Measurements from ENCODE around the gene CLRN3.

CLRN3 gene

GRCh38 chr10:127894146-127894545 is 1.4 kb upstream of the CLRN3 start:
- no peak for DNase-seq

DNA sequence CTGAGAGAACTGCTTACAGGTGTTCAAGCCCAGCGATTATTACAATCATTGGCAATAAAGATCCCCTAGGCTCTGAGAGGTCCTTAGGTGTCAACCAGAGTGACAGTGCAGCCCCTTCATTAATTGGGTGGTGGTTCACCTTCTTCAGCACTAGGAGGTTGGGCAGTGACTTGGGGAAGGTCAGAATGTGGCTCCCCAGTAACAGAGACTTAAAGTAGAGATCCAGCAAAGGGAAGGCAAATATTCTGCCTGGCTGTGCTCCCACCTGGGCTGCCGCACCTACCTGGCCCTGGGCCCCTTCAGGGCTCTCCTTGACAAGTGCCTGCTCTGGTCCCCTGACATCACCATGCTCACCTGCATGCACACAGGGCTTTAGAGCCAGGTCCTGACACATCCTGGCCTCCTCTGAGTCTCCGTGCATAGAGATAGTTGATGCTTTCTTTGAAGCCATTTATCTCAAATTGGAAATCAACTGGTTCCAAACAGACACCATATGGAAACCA is 1.9 kb downstream of the CLRN3 start:
- no peak for DNase-seq

DNA sequence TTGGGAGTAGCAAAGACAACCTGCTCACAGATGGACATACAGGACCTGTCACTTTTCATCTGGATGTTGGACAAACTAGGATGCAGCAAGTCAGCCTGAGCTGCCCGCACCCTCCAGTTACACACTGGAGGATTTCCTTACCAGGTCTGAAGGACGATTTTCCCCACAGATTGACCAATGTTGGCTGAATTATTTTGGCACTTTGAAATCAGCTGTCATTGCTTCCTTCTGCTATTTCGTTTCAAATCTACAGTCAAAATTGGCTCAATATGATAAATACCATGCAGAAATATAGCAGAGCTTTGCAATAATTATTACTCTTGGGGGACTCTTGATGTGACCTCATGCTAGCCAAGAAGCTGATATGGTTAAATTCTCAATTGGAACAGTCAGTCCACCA is 2.5 kb downstream of the CLRN3 start:
- no peak for DNase-seq

- no peak for DNase-seq
These were observed 3.0 kb downstream of the CLRN3 start for GRCh38 chr10:127889605-127890195.

GRCh38 chr10:127888521-127889312 is 4.0 kb downstream of the CLRN3 start:
- no peak for DNase-seq

DNA sequence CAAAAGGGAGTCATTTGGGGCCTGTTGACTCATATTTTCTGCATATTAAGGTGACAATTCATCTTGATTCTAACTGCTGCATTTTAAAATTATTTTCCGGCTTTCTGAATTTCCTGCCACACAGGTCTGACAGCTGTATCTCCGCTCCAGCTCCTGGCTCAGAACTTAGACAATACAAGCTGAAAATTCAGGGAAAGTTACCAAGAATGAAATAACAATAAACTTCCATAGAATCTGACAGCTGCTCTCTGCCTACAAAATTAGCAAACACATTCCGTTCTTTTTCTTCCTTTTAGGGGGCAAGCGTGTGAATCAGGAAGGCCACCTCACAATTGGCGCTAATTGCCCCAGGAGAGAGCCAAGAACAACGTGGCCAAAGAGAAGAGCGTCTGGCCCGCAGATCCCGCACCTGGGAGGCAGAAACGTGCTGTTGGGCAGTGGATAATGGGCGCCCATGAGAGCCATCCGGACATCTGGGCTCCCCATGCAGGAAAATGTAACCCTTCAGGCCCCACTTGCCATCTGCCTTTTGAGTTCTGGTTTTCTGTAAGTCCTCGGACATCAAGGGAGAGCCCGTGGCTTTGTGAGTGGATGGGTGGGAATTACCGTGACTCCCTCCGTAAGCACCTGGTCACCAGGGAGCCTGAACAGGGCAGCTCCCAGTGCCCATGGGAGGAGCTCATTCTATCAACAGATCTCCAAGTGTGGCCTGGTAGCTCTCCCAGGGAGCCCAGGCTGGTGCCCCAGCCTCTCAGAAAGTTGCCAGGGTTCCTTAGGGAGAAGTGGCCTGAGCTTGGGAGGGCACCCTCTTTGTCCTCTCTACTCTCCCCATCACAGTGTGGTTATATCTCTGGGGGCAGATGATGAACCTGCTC is 5.0 kb downstream of the CLRN3 start:
- no peak for DNase-seq

DNA sequence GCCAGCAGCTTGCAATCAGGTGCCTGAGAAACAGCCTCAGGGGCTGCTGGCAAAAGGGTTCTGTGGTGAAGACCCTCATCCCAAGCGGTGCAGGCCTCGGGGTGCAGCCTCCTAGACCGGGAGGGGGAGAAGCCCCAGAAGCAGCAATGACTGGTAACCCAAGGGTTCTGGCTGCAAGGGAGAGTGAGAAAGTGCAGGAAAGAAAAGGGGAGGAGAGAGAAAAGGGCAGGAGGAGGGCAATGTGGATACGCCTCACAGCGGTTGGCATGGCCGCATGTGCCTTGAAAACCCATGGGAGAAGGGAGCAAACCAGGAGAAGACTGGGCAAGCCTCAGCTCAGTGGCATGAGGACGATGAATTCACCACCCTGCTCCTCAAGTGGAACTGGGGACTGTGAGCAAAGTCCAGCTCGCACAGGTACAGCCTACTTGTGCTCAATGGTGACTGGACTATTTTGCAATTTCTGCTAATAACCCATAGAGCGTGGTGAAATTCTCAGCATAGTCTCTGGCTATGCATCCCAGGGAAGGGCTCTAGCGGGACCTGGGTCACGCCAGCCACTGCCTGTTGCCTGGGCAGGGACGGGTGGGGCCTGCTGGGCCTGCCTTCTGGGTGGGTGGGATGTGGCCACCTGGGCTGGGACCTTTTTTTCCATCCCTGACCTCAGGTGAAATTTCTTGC is 6.2 kb downstream of the CLRN3 start:
- no peak for DNase-seq

DNA sequence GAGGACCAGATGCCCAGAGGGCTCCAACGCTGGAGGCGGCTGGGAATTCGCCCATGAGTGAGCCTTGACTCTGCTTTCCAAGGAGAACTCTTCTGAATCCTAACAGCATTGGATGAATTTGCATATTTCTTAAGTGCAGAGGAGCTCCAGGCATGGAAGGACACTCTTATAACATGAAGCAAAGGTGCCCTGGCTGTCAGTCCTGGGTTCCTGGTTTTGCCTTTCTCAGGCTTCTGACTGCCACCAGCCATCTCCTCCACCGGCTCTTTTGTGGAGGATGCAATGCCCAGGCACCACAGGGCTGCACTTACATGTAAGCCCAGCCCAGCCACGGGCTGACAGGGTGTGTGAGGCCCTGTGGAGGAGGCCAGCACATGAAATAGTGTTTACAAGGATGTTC is 8.2 kb downstream of the CLRN3 start:
- no peak for DNase-seq

DNA sequence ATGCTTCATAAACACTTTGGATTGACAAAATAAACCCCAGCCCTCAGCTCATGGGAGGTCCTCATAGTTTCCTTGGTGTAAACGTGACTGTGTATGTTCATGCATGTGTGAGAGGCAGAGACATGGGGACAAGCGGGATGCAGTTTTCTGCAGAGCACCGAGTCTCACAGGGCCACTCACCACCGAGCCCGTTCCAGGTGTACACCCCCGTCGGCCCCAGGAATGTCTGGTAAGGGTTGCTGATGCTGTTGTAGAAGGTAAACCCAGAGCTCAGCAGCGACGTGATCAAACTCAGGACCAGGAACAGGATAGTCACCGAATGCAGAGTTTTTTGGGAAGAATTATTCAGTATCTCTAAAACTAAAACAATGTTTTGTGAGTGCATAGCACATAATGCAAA is 9.2 kb downstream of the CLRN3 start:
- DNase-seq, result no peak

DNA sequence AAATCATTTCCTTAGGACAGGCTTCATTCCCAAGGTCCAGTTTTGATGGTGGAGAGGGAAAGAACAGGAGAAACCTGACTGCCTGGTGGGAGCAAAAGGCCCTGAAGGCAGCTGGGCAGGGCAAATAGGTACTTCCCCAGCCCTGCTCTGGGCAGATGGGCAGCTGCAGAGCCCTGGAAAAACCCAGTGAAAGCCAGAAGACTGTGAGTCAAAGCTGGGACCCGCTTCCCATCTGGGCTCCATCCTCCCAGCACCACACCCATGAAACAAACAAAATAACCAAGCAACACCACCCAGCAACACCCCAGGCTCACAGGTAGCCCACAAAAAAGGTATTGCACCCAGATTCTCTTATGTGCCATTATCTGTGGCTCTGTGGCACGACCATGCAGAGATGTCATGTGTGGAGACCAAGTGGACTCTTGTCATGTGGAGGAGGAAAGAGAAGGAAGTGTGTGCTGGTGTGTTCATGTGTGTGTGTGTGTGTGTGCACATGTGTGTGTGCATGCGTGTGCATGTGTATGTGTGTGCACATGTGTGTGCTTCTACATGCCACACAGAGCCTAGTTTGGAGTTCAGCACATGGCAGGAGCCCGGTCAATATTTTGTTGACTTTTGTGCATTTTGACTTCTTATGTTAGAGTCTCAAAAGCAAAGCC is 9.8 kb downstream of the CLRN3 start:
- DNase-seq, result no peak

GRCh38 chr10:127882391-127882790 is 10.3 kb downstream of the CLRN3 start:
- DNase-seq, result no peak

GRCh38 chr10:127881262-127881661 is 11.5 kb downstream of the CLRN3 start:
- DNase-seq, result no peak

GRCh38 chr10:127880557-127880956 is 12.2 kb downstream of the CLRN3 start:
- DNase-seq, result no peak

GRCh38 chr10:127878475-127879055 is 14.2 kb downstream of the CLRN3 start:
- DNase-seq, result no peak

DNA sequence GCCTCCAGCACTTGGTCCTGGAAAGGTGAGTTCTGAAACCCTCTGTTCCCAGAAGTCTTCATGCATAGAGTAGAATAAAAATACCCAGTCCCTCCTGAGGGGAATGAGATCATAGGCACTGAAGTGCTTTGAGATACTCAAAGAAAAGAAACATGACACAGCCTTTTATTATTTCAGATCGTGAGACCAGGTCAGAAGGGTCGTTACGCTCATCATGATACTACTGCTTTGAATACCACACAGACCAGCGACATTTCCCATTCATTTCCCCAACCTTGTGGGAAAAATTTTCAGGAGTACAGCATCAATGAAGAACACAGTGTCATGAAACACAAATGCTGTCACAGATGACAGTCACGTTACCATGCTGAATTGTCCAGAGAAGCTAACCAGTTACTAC is 15.0 kb downstream of the CLRN3 start:
- DNase-seq, result no peak

GRCh38 chr10:127877116-127877515 is 15.6 kb downstream of the CLRN3 start:
- no peak for DNase-seq

DNA sequence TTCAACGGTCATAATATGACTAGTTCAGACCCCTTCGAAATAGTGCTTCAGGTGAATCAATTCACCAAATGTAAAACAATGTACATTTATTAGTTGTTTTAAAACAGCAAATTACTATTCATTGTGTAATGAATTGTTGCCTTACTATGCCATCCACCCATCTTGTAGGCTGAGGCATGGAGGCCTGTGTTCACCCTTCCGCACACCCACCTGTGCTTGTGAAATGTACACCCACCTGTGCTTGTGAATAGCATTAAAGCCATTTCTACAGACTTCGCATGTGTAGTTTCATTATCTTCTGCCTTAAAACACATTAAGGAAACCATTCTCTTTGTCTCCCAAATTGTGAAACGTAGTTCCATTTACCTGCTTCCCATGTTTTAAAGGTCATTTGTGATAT is 16.8 kb downstream of the CLRN3 start:
- no peak for DNase-seq

DNA sequence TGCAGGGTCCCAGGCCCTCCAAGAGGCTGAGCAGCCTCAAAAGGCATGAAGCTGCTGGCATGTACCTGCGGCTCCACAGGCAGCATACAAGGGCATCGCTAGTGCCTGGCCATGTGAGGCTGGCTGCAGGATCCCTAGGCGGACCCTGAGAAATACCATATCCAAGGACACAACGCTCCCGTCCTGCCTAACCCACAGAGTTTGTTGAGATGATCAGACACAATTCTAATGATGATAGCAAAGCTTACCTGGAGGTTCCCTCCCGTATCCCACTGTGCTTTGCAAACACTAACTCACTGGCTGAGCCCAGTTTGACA is 17.3 kb downstream of the CLRN3 start:
- DNase-seq, result no peak

GRCh38 chr10:127874671-127875448 is 17.9 kb downstream of the CLRN3 start:
- DNase-seq, result no peak

DNA sequence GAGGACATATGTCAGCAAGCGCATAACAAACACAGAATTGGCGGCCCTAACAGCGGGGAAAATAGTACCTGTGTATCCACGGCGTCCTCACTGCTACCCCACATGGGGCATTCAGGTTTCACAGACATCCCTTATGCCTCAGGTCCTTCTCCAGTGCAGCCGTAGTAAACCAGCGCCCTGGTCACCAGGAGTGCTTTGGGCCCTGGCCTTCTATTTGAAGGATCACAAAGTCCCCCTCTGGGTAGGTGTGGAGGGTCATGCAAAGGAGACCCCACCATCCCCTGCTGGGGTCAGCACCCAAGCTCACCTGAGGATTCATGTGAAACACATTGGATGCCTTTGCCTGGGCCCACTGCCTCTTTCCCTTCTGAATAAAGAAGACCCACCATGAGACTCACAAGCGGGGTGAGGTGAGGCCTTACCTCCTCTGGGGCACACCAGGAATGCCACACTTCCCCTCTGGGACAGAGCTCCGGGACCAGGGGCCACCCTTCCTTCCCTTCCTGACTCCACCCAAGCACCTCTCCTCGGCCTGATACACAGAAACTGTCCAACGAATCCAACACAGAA is 18.8 kb downstream of the CLRN3 start:
- no peak for DNase-seq
